GM15510 (cell line): ENCODE measurements around the gene GUCY1A1.
A peak's percentile ranks its signal among the peaks of the same experiment; 100 is the strongest.

Experiments used
- POLR2A ChIP-seq: IDR thresholded peaks from 3 replicates; pipeline ENCODE4 v1.6.1; 2011; ENCODE audit warnings: borderline replicate concordance; ENCODE audit not compliant: insufficient read length; ENCODE audit errors: extremely low read depth

GUCY1A1 gene

GRCh38 chr4:155656025-155656424 is 10.6 kb upstream of the GUCY1A1 start:
- TF ChIP-seq POLR2A = no peak

GRCh38 chr4:155657169-155657568 is 9.5 kb upstream of the GUCY1A1 start:
- no peak for TF ChIP-seq POLR2A

- TF ChIP-seq POLR2A = no peak
Measured at GRCh38 chr4:155657985-155658680, 8.5 kb upstream of the GUCY1A1 start.

- TF ChIP-seq POLR2A = no peak
Measured at GRCh38 chr4:155658681-155659064, 8.0 kb upstream of the GUCY1A1 start.

- no peak for TF ChIP-seq POLR2A
Measured at GRCh38 chr4:155659176-155659575, 7.5 kb upstream of the GUCY1A1 start.

- TF ChIP-seq POLR2A = no peak
Measured at GRCh38 chr4:155660436-155660835, 6.2 kb upstream of the GUCY1A1 start.

GRCh38 chr4:155665054-155665453 is 1.6 kb upstream of the GUCY1A1 start:
- TF ChIP-seq POLR2A = no peak

GRCh38 chr4:155667222-155667567 is 547 bp downstream of the GUCY1A1 start:
- TF ChIP-seq POLR2A = no peak

GRCh38 chr4:155667568-155668511 is 1.2 kb downstream of the GUCY1A1 start:
- TF ChIP-seq POLR2A = peak; percentile 45

- no peak for TF ChIP-seq POLR2A
Measured at GRCh38 chr4:155668707-155669220, 2.1 kb downstream of the GUCY1A1 start.

- TF ChIP-seq POLR2A = no peak
Measured at GRCh38 chr4:155672342-155672741, 5.7 kb downstream of the GUCY1A1 start.

- no peak for TF ChIP-seq POLR2A
Measured at GRCh38 chr4:155673453-155673979, 6.9 kb downstream of the GUCY1A1 start.

GRCh38 chr4:155674669-155675071 is 8.0 kb downstream of the GUCY1A1 start:
- TF ChIP-seq POLR2A = no peak

GRCh38 chr4:155675709-155676429 is 9.2 kb downstream of the GUCY1A1 start:
- TF ChIP-seq POLR2A = no peak

- no peak for TF ChIP-seq POLR2A
Measured at GRCh38 chr4:155676430-155676825, 9.8 kb downstream of the GUCY1A1 start.

GRCh38 chr4:155678011-155678410 is 11.4 kb downstream of the GUCY1A1 start:
- TF ChIP-seq POLR2A = no peak

- no peak for TF ChIP-seq POLR2A
Measured at GRCh38 chr4:155679343-155679742, 12.7 kb downstream of the GUCY1A1 start.
